Activated naive CD4-positive, alpha-beta T cell treated with anti-CD3 and anti-CD28 coated beads, Interleukin-2, amount 10 ng/mL, durations not matched to agents 7 days and 5 days (primary cell): Measurements from ENCODE around the gene FEV.
A peak's percentile ranks its signal among the peaks of the same experiment; 100 is the strongest.

Experiments
- CTCF ChIA-PET: fragments of 350-600 bp; sonication (Branson Sonifier 250); formaldehyde crosslinking; loops from one replicate; lab custom pipeline; 2021; ENCODE audit warnings: antibody characterized with exemption; lab: Charles Lee
- DNase-seq: peaks from one replicate; pipeline ENCODE4 v3.0.0-alpha.2; 2020
- H3K27ac Mint-ChIP-seq: one replicate; pipeline ENCODE4 v1.8.0; 2021; ENCODE audit warnings: mild to moderate bottlenecking, moderate library complexity, mixed read lengths
- H3K27me3 Mint-ChIP-seq: one replicate; pipeline ENCODE4 v1.8.0; 2021; ENCODE audit warnings: mild to moderate bottlenecking, mixed read lengths
- H3K36me3 Mint-ChIP-seq: one replicate; pipeline ENCODE4 v1.8.0; 2021; ENCODE audit warnings: mixed read lengths
- H3K4me1 Mint-ChIP-seq: one replicate; pipeline ENCODE4 v1.8.0; 2021; ENCODE audit warnings: mixed read lengths
- H3K4me3 Mint-ChIP-seq: one replicate; pipeline ENCODE4 v1.8.0; 2021; ENCODE audit warnings: mild to moderate bottlenecking, moderate library complexity, mixed read lengths
- H3K9me3 Mint-ChIP-seq: one replicate; pipeline ENCODE4 v1.8.0; 2021; ENCODE audit warnings: mixed read lengths

The FEV gene

GRCh38 chr2:219002395-219003266 is 17.6 kb upstream of the FEV start:
- DNase-seq = peak; percentile 63
- peaks cover 100% of the 10 kb centered on the region for H3K27me3 Mint-ChIP-seq
- CTCF ChIA-PET = interaction anchor here (0.7 to 1.1 kb wide), 4 partner anchors 17 to 27 kb away, joined by 3 to 4 read pairs (median 3); no protein-coding TSS in a partner anchor
- H3K4me1 Mint-ChIP-seq = peaks cover 6% of the 10 kb centered on the region
- no peaks in the 10 kb centered on the region for H3K9me3 Mint-ChIP-seq
- no peaks in the 10 kb centered on the region for H3K36me3 Mint-ChIP-seq
- no peak overlapping the region for H3K27ac Mint-ChIP-seq
- H3K4me3 Mint-ChIP-seq = peak overlapping the region; percentile 35

GRCh38 chr2:219001577-219002394 is 16.8 kb upstream of the FEV start:
- H3K4me3 Mint-ChIP-seq = no peak overlapping the region
- no peak overlapping the region for H3K27ac Mint-ChIP-seq
- no peaks in the 10 kb centered on the region for H3K36me3 Mint-ChIP-seq
- DNase-seq = no peak
- no peaks in the 10 kb centered on the region for H3K9me3 Mint-ChIP-seq
- peaks cover 100% of the 10 kb centered on the region for H3K27me3 Mint-ChIP-seq
- peaks cover 6% of the 10 kb centered on the region for H3K4me1 Mint-ChIP-seq
- CTCF ChIA-PET = interaction anchor here (0.7 to 1.1 kb wide), 3 partner anchors 18 to 28 kb away, joined by 3 to 4 read pairs (median 3); no protein-coding TSS in a partner anchor

DNA sequence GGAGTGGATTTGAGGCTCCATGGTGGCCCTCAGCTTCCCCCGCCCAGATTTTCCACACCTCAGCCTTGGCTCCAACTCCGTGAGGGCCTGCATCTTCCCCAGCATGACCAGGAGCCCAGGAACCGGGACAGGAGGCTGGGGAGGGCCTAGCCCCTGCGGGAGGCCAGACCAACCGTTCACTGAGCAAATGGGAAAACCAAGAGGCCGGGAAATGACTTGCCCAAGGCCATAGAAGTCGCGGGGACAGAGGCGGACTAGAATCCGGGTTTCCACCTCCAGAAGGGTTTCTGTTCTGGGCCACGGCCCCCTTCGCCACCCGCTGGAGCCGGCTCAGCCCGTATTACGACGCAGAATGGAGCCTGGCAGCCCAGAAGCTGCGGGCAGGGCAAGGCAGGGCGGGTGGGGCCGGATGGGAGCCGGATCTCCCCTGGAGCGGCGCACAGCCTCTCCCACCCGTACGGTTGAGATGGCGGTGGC is 16.2 kb upstream of the FEV start:
- Mint-ChIP-seq H3K9me3 (no peaks in the 10 kb centered on the region), H3K4me1 (peaks cover 6% of the 10 kb centered on the region), H3K4me3 (no peak overlapping the region), H3K27me3 (peaks cover 100% of the 10 kb centered on the region), H3K36me3 (no peaks in the 10 kb centered on the region), H3K27ac (peak overlapping the region; percentile 3)
- CTCF ChIA-PET = no interaction called here
- no peak for DNase-seq

DNA sequence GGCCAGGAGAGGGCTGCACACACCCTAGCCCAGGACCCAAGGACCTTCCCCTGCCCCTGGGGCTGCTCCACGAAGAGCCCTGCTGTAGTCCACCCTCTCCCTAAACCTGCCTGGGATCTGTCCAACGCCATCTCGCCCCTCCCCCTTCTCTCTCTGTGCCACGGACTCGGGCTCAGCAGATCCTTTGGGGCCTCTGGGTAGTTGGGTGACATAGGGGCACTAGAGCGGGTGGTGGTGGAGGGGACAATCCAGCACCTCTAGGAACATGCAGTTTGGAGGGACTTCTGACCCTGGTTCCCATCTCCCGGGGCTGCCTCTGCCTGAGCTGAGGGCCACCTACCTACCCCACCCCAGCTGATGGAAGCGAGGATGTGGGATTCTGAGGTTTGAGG is 15.6 kb upstream of the FEV start:
- H3K36me3 Mint-ChIP-seq = no peaks in the 10 kb centered on the region
- peaks cover 100% of the 10 kb centered on the region for H3K27me3 Mint-ChIP-seq
- CTCF ChIA-PET = no interaction called here
- H3K9me3 Mint-ChIP-seq = no peaks in the 10 kb centered on the region
- H3K4me1 Mint-ChIP-seq = peaks cover 9% of the 10 kb centered on the region
- H3K4me3 Mint-ChIP-seq = no peak overlapping the region
- no peak for DNase-seq
- H3K27ac Mint-ChIP-seq = peak overlapping the region; percentile 3

- DNase-seq = no peak
- Mint-ChIP-seq H3K4me3 (no peak overlapping the region), H3K9me3 (no peaks in the 10 kb centered on the region), H3K36me3 (no peaks in the 10 kb centered on the region), H3K27ac (no peak overlapping the region), H3K4me1 (peaks cover 10% of the 10 kb centered on the region), H3K27me3 (peaks cover 100% of the 10 kb centered on the region)
- CTCF ChIA-PET = no interaction called here
Measured at GRCh38 chr2:218999881-219000568, 15.0 kb upstream of the FEV start.

DNA sequence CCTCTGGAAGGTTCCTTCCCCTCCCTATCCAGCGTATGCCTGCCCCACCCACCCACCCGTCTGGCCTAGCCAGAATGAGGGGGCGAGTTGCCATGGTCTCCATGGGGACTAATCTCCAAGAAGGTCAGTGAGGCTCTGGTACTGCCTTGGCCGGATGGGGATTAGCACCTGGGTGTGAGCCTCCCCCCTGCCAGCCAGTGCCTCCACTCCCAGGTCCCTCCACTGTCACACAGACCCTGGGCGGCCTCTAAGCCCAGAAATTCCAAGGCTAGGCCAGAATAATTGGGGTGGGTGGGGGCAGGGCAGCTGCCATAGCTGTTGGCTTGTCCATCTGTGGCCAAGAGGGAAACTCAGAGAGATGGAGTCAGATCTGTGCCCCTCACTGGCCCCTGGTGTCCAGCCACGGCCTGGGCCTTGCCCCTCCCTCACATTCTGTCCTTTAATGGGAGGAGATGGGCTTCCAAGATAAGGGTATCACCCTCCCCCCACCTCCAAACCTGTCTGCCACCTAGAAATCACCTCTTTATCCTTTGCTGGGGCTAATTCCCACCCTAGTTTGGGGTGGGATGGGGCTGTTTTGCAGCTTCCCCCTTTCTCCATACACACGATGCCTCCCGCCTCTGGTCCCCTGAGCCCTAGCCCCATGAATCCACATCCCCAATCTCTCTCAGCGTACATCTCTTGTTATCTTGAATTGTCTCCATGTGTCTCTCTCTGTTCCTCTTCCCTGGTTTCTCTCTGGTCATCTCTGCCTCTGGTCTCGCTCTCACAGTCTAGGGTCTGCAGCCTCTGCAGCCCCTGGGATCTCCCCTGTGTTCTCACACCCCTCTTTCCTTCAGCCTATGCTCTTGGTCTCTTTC is 14.3 kb upstream of the FEV start:
- peaks cover 100% of the 10 kb centered on the region for H3K27me3 Mint-ChIP-seq
- H3K9me3 Mint-ChIP-seq = no peaks in the 10 kb centered on the region
- H3K36me3 Mint-ChIP-seq = no peaks in the 10 kb centered on the region
- peaks cover 10% of the 10 kb centered on the region for H3K4me1 Mint-ChIP-seq
- H3K27ac Mint-ChIP-seq = no peak overlapping the region
- no peak overlapping the region for H3K4me3 Mint-ChIP-seq
- no peak for DNase-seq
- CTCF ChIA-PET = interaction anchor here (1.3 kb wide), 1 partner anchor 120 kb away, joined by 3 read pairs; no protein-coding TSS in a partner anchor

DNA sequence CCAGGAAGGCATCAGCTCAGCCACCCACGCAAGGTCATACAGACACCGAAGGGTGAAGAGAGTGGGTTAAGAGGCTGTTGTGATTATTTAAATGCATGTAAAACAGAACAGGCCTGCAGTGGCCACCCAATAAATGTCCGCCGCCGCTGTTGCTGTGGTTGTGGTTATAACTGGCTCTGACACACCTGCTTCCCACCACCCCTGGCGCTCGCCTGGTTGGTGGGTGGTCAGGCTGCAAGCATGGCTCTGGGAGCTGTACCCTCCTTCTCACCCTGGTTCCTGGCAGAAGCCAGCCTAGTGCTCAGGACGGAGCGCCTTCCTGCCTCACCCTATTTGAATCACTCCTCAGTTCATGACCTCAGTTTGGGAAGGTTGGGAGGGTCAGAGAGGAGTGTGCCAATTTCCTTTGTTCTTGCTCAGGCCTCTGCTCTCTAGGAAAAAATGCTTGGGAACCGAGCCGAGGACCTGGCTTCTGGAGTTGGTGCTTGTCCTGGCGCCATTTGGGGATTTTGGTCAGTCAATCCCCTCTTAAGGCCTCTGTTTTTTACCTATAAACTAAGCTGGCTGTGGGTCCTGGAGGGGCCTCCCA is 13.5 kb upstream of the FEV start:
- H3K27me3 Mint-ChIP-seq = peaks cover 100% of the 10 kb centered on the region
- no peak overlapping the region for H3K27ac Mint-ChIP-seq

GRCh38 chr2:218997731-218998130 is 12.7 kb upstream of the FEV start:
- Mint-ChIP-seq H3K4me3 (no peak overlapping the region), H3K27ac (no peak overlapping the region), H3K36me3 (no peaks in the 10 kb centered on the region), H3K4me1 (peaks cover 12% of the 10 kb centered on the region), H3K9me3 (no peaks in the 10 kb centered on the region), H3K27me3 (peaks cover 100% of the 10 kb centered on the region)
- no peak for DNase-seq
- CTCF ChIA-PET = interaction anchor here (1.0 to 4.7 kb wide), 4 partner anchors 13 to 159 kb away, joined by 3 to 28 read pairs (median 6); no protein-coding TSS in a partner anchor

More for the DNA sequence above, 13.5 kb upstream of the FEV start:
- H3K4me3 Mint-ChIP-seq = no peak overlapping the region
- no peaks in the 10 kb centered on the region for H3K9me3 Mint-ChIP-seq
- no peaks in the 10 kb centered on the region for H3K36me3 Mint-ChIP-seq
- CTCF ChIA-PET = interaction anchor here (1.3 kb wide), 1 partner anchor 121 kb away, joined by 3 read pairs; no protein-coding TSS in a partner anchor
- DNase-seq = no peak
- peaks cover 15% of the 10 kb centered on the region for H3K4me1 Mint-ChIP-seq

- Mint-ChIP-seq H3K27ac (no peak overlapping the region), H3K4me3 (no peak overlapping the region), H3K4me1 (peaks cover 10% of the 10 kb centered on the region), H3K36me3 (no peaks in the 10 kb centered on the region), H3K9me3 (no peaks in the 10 kb centered on the region), H3K27me3 (peaks cover 100% of the 10 kb centered on the region)
- CTCF ChIA-PET = interaction anchor here (1.0 to 4.7 kb wide), 7 partner anchors 9 to 185 kb away, joined by 3 to 28 read pairs (median 6); no protein-coding TSS in a partner anchor
- no peak for DNase-seq
Measured at GRCh38 chr2:218996937-218997336, 12.0 kb upstream of the FEV start.

DNA sequence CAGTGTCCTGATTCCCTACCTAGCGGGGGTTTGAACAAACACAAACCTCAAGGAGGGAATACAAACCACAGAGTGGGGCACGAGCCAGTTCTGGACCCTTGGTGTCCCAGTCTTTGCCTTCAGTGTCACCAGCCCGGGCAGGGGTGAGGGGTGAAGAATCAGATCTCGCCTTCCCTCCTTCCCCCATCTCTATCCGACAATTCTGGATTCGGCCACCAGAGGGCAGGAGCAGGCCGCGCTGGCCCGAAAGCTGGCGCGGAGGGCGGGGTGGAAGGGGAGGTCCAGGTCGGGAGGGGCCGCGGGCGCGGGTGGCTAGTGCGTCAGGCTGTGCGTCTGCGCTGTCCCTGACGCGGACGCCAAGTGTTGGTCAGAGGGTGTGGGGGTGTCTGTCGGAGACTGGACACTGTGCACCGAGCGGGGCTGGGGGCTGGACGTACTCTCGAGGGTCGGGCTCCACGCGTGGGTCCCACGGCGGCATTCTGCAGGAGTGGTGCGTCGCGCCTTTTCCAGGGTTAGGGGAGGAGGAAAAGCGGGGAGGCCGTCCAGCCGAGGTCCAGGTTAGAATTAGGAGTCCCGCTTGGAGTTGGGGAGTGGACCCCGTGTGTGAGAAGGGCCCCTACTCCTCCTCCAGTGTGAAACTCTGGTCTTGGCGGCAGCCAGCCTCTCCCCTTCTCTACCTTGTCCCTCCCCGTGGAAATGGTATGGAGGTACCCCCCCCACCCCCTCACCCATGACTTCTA is 11.2 kb upstream of the FEV start:
- H3K4me1 Mint-ChIP-seq = peaks cover 10% of the 10 kb centered on the region
- no peaks in the 10 kb centered on the region for H3K9me3 Mint-ChIP-seq
- DNase-seq = peak; percentile 83
- CTCF ChIA-PET = interaction anchor here (1.1 to 4.7 kb wide), 9 partner anchors 8 to 184 kb away, joined by 3 to 28 read pairs (median 8); no protein-coding TSS in a partner anchor
- H3K36me3 Mint-ChIP-seq = no peaks in the 10 kb centered on the region
- H3K27me3 Mint-ChIP-seq = peaks cover 100% of the 10 kb centered on the region
- H3K4me3 Mint-ChIP-seq = no peak overlapping the region
- H3K27ac Mint-ChIP-seq = no peak overlapping the region

GRCh38 chr2:218995561-218995960 is 10.6 kb upstream of the FEV start:
- no peak for DNase-seq
- Mint-ChIP-seq H3K4me1 (peaks cover 10% of the 10 kb centered on the region), H3K36me3 (no peaks in the 10 kb centered on the region), H3K9me3 (no peaks in the 10 kb centered on the region), H3K27me3 (peaks cover 100% of the 10 kb centered on the region), H3K27ac (no peak overlapping the region), H3K4me3 (no peak overlapping the region)
- CTCF ChIA-PET = interaction anchor here (0.6 to 4.7 kb wide), 18 partner anchors 11 to 287 kb away, joined by 3 to 28 read pairs (median 6); no protein-coding TSS in a partner anchor
